ENCODE data around the gene MAPT.

- TF ChIP-seq, protein P1, sequence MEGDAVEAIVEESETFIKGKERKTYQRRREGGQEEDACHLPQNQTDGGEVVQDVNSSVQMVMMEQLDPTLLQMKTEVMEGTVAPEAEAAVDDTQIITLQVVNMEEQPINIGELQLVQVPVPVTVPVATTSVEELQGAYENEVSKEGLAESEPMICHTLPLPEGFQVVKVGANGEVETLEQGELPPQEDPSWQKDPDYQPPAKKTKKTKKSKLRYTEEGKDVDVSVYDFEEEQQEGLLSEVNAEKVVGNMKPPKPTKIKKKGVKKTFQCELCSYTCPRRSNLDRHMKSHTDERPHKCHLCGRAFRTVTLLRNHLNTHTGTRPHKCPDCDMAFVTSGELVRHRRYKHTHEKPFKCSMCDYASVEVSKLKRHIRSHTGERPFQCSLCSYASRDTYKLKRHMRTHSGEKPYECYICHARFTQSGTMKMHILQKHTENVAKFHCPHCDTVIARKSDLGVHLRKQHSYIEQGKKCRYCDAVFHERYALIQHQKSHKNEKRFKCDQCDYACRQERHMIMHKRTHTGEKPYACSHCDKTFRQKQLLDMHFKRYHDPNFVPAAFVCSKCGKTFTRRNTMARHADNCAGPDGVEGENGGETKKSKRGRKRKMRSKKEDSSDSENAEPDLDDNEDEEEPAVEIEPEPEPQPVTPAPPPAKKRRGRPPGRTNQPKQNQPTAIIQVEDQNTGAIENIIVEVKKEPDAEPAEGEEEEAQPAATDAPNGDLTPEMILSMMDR (IDR thresholded peaks at IDR 0.05; ENCODE audit: poor library complexity): no peak
- TF ChIP-seq EZH2 (IDR thresholded peaks at IDR 0.05; ENCODE audit: borderline replicate concordance): no peak
- TF ChIP-seq EZH2phosphoT487 (IDR thresholded peaks at IDR 0.05; ENCODE audit: low read depth, severe bottlenecking, unreplicated experiment): no peak
These were observed 150.6 kb downstream of the MAPT start for GRCh38 chr17:46044989-46045388.
